Trophoblast cell (in vitro differentiated cells and primary cell): Measurements from ENCODE around the gene ELOVL5.

Experiments used
- DNase-seq, 2 donors: peaks; one replicate each; pipeline ENCODE4 v3.0.0-alpha.2; 2016
- H2AFZ ChIP-seq: 2 replicates; pipeline ENCODE4 v1.6.1; 2013; ENCODE audit warnings: low read length, moderate library complexity, mild to moderate bottlenecking; ENCODE audit not compliant: insufficient read depth, poor library complexity
- H2AK5ac ChIP-seq: 2 replicates; pipeline ENCODE4 v1.6.1; 2013; ENCODE audit warnings: mild to moderate bottlenecking, low read length
- H2BK120ac ChIP-seq: 2 replicates; pipeline ENCODE4 v1.6.1; 2013; ENCODE audit warnings: low read length, mild to moderate bottlenecking, moderate library complexity; ENCODE audit not compliant: insufficient read depth, poor library complexity
- H2BK12ac ChIP-seq: 2 replicates; pipeline ENCODE4 v1.6.1; 2013; ENCODE audit warnings: mild to moderate bottlenecking, low read length, moderate library complexity
- H2BK5ac ChIP-seq: 2 replicates; pipeline ENCODE4 v1.6.1; 2013; ENCODE audit warnings: low read length, low read depth, moderate library complexity, mild to moderate bottlenecking; ENCODE audit not compliant: poor library complexity
- H3K14ac ChIP-seq: 2 replicates; pipeline ENCODE4 v1.6.1; 2013; ENCODE audit warnings: mild to moderate bottlenecking, low read length
- H3K18ac ChIP-seq: 2 replicates; pipeline ENCODE4 v1.6.1; 2013; ENCODE audit warnings: mild to moderate bottlenecking, low read length
- H3K23ac ChIP-seq: 2 replicates; pipeline ENCODE4 v1.6.1; 2013; ENCODE audit warnings: low read length
- H3K27ac ChIP-seq: 2 replicates; pipeline ENCODE4 v1.5.1; 2013; ENCODE audit warnings: low read depth, mild to moderate bottlenecking, inconsistent platforms, low read length, moderate library complexity
- H3K27me3 ChIP-seq: 2 replicates; pipeline ENCODE4 v1.6.1; 2013; ENCODE audit warnings: inconsistent platforms, mild to moderate bottlenecking, low read length, moderate library complexity; ENCODE audit not compliant: insufficient read depth
- H3K36me3 ChIP-seq, 2 experiments: 1 replicate in 1 of 2; 2 replicates in 1 of 2; pipeline ENCODE4 v1.6.1; 2013; ENCODE audit warnings: low read length in 2 of 2, mild to moderate bottlenecking in 2 of 2, moderate library complexity in 1 of 2; ENCODE audit not compliant: insufficient read depth in 2 of 2, control insufficient read depth in 1 of 2
- H3K4ac ChIP-seq: 2 replicates; pipeline ENCODE4 v1.6.1; 2013; ENCODE audit warnings: low read depth, mild to moderate bottlenecking, low read length, moderate library complexity
- H3K4me1 ChIP-seq, 2 experiments: 1 replicate in 1 of 2; 2 replicates in 1 of 2; pipeline ENCODE4 v1.6.1; 2013; ENCODE audit warnings: low read length in 2 of 2, mild to moderate bottlenecking in 2 of 2, moderate library complexity in 1 of 2; ENCODE audit not compliant: insufficient read depth in 2 of 2, control insufficient read depth in 1 of 2
- H3K4me2 ChIP-seq: 2 replicates; pipeline ENCODE4 v1.6.1; 2013; ENCODE audit warnings: inconsistent platforms, mild to moderate bottlenecking, low read length, moderate library complexity
- H3K4me3 ChIP-seq: 2 replicates; pipeline ENCODE4 v1.5.1; 2013; ENCODE audit warnings: mild to moderate bottlenecking, low read depth, low read length, inconsistent platforms
- H3K79me1 ChIP-seq: one replicate; pipeline ENCODE4 v1.6.1; 2013; ENCODE audit warnings: low read length
- H3K79me2 ChIP-seq: 2 replicates; pipeline ENCODE4 v1.6.1; 2013; ENCODE audit warnings: low read length, mild to moderate bottlenecking; ENCODE audit not compliant: control insufficient read depth, insufficient read depth, poor library complexity
- H3K9ac ChIP-seq: 2 replicates; pipeline ENCODE4 v1.6.1; 2013; ENCODE audit warnings: mild to moderate bottlenecking, low read length
- H3K9me3 ChIP-seq: 2 replicates; pipeline ENCODE4 v1.6.1; 2013; ENCODE audit warnings: low read depth, mild to moderate bottlenecking, control low read depth, inconsistent platforms, low read length; ENCODE audit not compliant: insufficient read depth
- H4K12ac ChIP-seq: 2 replicates; pipeline ENCODE4 v1.6.1; 2013; ENCODE audit warnings: low read depth, mild to moderate bottlenecking, low read length, moderate library complexity
- H4K8ac ChIP-seq: 2 replicates; pipeline ENCODE4 v1.6.1; 2013; ENCODE audit warnings: low read depth, mild to moderate bottlenecking, low read length, moderate library complexity
- H4K91ac ChIP-seq: one replicate; pipeline ENCODE4 v1.6.1; 2013; ENCODE audit warnings: low read depth, mild to moderate bottlenecking, low read length, moderate library complexity
- WGBS: extraction: QIAGEN DNeasy Blood & Tissue Kit; methylation state at CpG from one replicate; pipeline ENCODE4 v1.1.7; 2013; ENCODE audit warnings: missing lambda C conversion rate; ENCODE audit not compliant: insufficient read length, insufficient coverage; ENCODE audit errors: extremely low coverage; 5-methylcytosine and 5-hydroxymethylcytosine counted together

ELOVL5 gene

DNA sequence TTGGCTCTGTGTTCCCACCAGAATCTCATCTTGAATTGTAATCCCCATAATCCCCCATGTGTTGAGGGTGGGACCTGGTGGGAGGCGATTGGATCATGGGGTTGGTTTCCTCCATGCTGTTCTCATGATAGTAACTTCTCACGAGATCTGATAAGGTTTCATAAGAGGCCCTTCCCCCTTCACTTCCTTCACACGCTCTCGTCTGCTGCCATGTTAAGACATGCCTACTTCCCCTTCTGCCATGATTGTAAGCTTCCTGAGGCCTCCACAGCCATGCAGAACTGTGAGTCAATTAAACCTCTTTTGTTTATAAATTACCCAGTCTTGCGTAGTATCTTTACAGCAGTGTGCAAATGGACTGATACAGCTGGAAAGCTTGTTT, 90.0 kb downstream of the ELOVL5 start:
- Histone ChIP-seq H2AK5ac (no peak overlapping the region), H3K18ac (no peak overlapping the region), H3K4me3 (no peak overlapping the region), H3K4ac (no peak overlapping the region), H3K79me2 (no peaks in the 10 kb centered on the region), H2BK5ac (no peak overlapping the region), H3K9ac (no peak overlapping the region), H3K79me1 (no peaks in the 10 kb centered on the region), H4K8ac (no peak overlapping the region), H3K27me3 (no peaks in the 10 kb centered on the region), H2AFZ (no peak overlapping the region), H2BK120ac (no peak overlapping the region), H3K27ac (no peak overlapping the region), H2BK12ac (no peak overlapping the region), H3K23ac (no peak overlapping the region), H4K91ac (no peak overlapping the region), H3K36me3 (peaks cover 2 to 10% of the 10 kb centered on the region in 2 experiments), H3K14ac (no peak overlapping the region), H4K12ac (no peak overlapping the region), H3K9me3 (no peaks in the 10 kb centered on the region), H3K4me2 (no peak overlapping the region), H3K4me1 (no peaks in the 10 kb centered on the region)
- no CpG with 5 or more reads among the region's 5 CpGs for WGBS
- no peak for DNase-seq

GRCh38 chr6:53258076-53258773, 90.5 kb downstream of the ELOVL5 start:
- no peak for DNase-seq
- H3K27me3 ChIP-seq = no peaks in the 10 kb centered on the region
- no peak overlapping the region for H3K27ac ChIP-seq
- H3K23ac ChIP-seq = no peak overlapping the region
- no peak overlapping the region for H3K4ac ChIP-seq
- no peak overlapping the region for H3K4me3 ChIP-seq
- no peak overlapping the region for H2BK120ac ChIP-seq
- H3K79me1 ChIP-seq = no peaks in the 10 kb centered on the region
- H3K14ac ChIP-seq = no peak overlapping the region
- H3K4me2 ChIP-seq = no peak overlapping the region
- H3K9me3 ChIP-seq = no peaks in the 10 kb centered on the region
- no peaks in the 10 kb centered on the region for H3K79me2 ChIP-seq
- no peak overlapping the region for H2AFZ ChIP-seq
- peak overlapping the region; percentile 10 for H3K9ac ChIP-seq
- H2BK5ac ChIP-seq = no peak overlapping the region
- no peak overlapping the region for H3K18ac ChIP-seq
- H2AK5ac ChIP-seq = no peak overlapping the region
- H3K36me3 ChIP-seq = peaks cover 2 to 10% of the 10 kb centered on the region in 2 experiments
- no peaks in the 10 kb centered on the region for H3K4me1 ChIP-seq
- H4K12ac ChIP-seq = no peak overlapping the region
- no peak overlapping the region for H4K8ac ChIP-seq
- H2BK12ac ChIP-seq = no peak overlapping the region
- no CpG with 5 or more reads among the region's 2 CpGs for WGBS
- no peak overlapping the region for H4K91ac ChIP-seq

DNA sequence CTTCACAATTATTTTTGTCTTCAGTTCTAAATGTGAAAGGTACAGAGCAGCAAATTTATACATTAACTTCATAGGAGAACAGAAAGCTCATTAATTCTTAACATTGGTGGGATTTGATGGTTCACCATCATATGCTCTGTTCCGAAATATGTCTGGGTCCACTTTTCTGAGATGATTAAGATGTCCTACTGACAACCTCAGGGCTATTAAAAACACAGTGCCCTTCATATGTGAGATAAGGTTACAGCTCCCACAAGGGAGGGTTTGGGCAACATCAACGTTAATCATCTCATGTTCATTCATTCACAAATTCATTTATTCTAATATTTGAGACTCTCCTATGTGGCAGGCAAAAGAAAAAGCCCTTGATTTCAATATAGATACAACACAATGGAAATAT, 91.2 kb downstream of the ELOVL5 start:
- peaks cover 0 to 8% of the 10 kb centered on the region in 2 experiments for H3K36me3 ChIP-seq
- no peak overlapping the region for H3K4me3 ChIP-seq
- H3K4me1 ChIP-seq = no peaks in the 10 kb centered on the region
- no peak for DNase-seq
- no peaks in the 10 kb centered on the region for H3K9me3 ChIP-seq
- no peak overlapping the region for H2AFZ ChIP-seq
- no peak overlapping the region for H3K9ac ChIP-seq
- no peak overlapping the region for H4K8ac ChIP-seq
- no peak overlapping the region for H2BK12ac ChIP-seq
- no peak overlapping the region for H3K23ac ChIP-seq
- H2BK120ac ChIP-seq = no peak overlapping the region
- no peak overlapping the region for H4K12ac ChIP-seq
- WGBS = no CpG with 5 or more reads among the region's 2 CpGs
- no peaks in the 10 kb centered on the region for H3K27me3 ChIP-seq
- no peak overlapping the region for H3K27ac ChIP-seq
- no peak overlapping the region for H2AK5ac ChIP-seq
- H4K91ac ChIP-seq = no peak overlapping the region
- no peaks in the 10 kb centered on the region for H3K79me1 ChIP-seq
- H3K79me2 ChIP-seq = no peaks in the 10 kb centered on the region
- no peak overlapping the region for H2BK5ac ChIP-seq
- no peak overlapping the region for H3K14ac ChIP-seq
- no peak overlapping the region for H3K18ac ChIP-seq
- no peak overlapping the region for H3K4me2 ChIP-seq
- no peak overlapping the region for H3K4ac ChIP-seq

DNA sequence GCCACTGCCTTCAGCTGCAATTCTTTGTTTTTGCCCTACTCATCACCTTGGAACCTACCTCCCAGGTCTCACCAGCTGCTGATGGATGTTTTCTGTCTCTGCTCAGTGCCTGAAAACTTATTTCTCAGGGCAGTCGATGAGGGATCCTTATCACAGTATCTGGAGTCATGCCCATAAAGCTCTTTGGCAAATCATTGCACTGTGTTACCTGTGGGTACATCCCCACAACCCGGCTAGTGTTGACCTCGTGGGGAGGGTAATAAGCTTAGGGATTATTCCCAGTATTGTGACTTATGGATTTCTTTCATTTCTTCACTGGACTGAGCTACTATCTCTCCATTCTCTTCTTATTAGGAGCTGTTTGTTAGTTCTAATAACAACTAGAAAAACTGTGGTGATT, 91.7 kb downstream of the ELOVL5 start:
- H4K8ac ChIP-seq = no peak overlapping the region
- H2BK5ac ChIP-seq = no peak overlapping the region
- no peak for DNase-seq
- H2BK12ac ChIP-seq = no peak overlapping the region
- no peak overlapping the region for H3K14ac ChIP-seq
- no peaks in the 10 kb centered on the region for H3K9me3 ChIP-seq
- no peak overlapping the region for H2AK5ac ChIP-seq
- no peak overlapping the region for H3K27ac ChIP-seq
- no peak overlapping the region for H3K4ac ChIP-seq
- no peak overlapping the region for H3K4me3 ChIP-seq
- no peaks in the 10 kb centered on the region for H3K4me1 ChIP-seq
- H2BK120ac ChIP-seq = no peak overlapping the region
- no peak overlapping the region for H3K23ac ChIP-seq
- no peak overlapping the region for H3K4me2 ChIP-seq
- no peak overlapping the region for H2AFZ ChIP-seq
- H3K79me2 ChIP-seq = no peaks in the 10 kb centered on the region
- H3K18ac ChIP-seq = no peak overlapping the region
- no peaks in the 10 kb centered on the region for H3K79me1 ChIP-seq
- H3K27me3 ChIP-seq = no peaks in the 10 kb centered on the region
- peaks cover 0 to 8% of the 10 kb centered on the region in 2 experiments for H3K36me3 ChIP-seq
- no CpG with 5 or more reads among the region's 3 CpGs for WGBS
- no peak overlapping the region for H3K9ac ChIP-seq
- H4K12ac ChIP-seq = no peak overlapping the region
- no peak overlapping the region for H4K91ac ChIP-seq
